GM18499 (cell line): ENCODE data around the gene DCAF5.

ENCODE experiments used
- ATAC-seq: cut with Tn5 transposase; IDR thresholded peaks from one replicate; pipeline ENCODE4 v1.9.1; 2021; ENCODE audit warnings: moderate number of reproducible peaks; ENCODE audit not compliant: insufficient read depth, unreplicated experiment

Gene DCAF5

DNA sequence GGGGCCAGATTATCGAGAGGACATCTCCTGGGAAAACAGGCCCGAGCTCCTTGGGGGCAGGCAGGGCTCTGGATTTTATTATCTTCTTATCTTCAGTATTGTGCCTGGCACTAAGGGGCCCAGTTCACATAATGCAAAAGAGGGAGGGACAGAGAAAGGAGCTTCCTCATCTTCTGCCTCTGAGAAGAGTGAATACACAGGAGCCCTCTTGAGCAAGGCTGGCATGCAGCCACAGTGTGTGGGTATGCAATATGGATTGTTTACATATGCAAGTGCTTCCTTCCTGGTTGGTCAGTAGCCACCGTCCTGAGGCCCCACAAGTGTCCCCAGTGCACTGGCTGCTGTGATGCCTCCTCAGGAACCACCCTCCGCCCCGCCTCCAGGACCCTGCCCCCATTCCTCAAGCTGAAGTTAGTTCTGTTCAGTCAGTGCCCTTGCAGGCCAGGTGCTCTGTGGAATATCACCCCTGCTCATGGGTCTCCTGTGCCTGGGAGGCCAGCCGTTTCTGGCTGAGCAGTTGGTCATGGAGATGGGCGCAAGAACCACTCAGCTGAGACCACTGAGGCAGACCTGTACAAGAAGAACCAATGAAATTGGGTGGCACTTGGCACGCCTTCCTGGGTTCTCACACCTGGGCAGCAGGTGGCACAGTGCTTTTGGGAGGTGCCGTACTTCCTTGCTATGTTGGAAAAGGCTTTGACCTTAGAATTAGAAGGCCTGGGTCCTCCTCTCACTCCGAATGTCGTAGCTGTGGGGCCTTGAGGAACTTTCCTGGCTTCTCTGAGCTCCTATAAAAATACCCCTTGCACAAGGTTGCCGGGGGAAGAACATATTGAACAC is 138.8 kb downstream of the DCAF5 start:
- ATAC-seq = no peak

DNA sequence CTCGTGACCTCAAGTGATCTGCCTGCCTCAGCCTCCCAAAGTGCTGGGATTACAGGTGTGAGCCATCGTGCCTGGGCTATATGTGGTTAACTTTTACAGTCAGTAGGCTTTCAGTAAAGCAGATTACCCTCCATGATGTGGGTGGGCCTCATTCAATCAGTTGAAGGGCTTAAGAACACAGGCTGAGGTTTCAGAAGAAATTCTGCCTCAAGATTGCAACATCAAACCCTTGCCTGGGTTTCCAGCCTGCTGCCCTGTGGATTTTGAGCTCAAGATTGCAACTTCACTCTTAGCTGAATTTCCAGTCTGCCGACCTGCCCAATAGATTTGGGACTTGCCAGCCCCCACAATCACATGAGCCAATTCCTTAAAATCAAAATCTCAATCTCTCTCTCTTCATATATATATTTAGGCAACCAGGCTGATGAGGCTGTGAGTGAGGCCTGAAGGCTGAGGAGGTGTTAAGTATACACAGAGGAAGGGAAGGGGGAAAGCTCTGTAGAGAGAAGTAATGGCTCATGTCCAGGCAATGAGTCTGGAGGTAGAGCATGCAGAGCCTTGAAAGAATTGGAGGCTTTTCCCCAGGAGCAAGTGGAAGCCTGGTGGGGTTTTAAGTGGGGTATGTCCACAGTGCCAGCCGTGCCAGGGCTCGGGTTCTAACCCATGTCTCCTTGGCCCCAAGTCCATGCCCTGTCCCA is 140.5 kb downstream of the DCAF5 start:
- ATAC-seq = no peak

DNA sequence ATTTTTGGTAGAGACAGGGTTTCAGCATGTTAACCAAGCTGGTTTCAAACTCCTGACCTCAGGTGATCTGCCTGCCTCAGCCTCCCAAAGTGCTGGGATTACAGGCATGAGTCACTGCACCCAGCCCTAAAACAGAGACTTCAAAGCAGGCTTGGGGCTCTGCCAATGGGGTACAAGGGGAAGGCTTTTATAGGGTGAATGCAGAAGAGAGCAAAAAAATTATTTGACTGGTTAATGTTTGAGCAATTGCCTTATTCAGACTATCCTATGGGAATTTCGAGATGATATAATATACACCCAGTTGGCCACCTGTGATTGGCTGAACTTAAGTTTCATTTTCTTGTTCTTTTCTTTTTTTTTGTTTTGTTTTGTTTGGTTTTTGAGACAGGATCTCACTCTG is 142.3 kb downstream of the DCAF5 start:
- ATAC-seq = no peak

DNA sequence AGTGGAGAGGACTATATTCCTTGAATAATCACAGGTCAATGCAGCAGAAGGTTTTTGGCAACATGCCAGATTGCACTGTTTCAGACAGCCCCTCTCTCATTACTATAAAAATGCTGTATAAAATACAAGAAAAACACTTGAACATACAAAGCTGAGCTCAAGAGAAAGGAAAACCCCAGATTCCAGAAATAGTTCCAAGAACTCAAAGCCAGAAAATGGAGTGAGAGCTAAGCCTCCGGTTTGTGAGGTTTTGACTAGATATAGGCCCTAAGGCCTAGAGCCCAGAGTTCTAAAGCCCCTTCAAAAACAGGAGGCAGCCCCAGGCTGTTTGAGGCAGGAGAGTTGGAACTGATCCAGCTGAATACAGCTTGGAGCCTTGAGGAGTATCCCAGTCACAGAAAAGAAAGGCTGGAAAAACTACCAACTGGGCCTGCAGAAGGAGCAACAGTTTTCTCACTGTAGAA is 144.5 kb downstream of the DCAF5 start:
- no peak for ATAC-seq

- no peak for ATAC-seq
Observed at GRCh38 chr14:69006346-69006745, 146.6 kb downstream of the DCAF5 start.

DNA sequence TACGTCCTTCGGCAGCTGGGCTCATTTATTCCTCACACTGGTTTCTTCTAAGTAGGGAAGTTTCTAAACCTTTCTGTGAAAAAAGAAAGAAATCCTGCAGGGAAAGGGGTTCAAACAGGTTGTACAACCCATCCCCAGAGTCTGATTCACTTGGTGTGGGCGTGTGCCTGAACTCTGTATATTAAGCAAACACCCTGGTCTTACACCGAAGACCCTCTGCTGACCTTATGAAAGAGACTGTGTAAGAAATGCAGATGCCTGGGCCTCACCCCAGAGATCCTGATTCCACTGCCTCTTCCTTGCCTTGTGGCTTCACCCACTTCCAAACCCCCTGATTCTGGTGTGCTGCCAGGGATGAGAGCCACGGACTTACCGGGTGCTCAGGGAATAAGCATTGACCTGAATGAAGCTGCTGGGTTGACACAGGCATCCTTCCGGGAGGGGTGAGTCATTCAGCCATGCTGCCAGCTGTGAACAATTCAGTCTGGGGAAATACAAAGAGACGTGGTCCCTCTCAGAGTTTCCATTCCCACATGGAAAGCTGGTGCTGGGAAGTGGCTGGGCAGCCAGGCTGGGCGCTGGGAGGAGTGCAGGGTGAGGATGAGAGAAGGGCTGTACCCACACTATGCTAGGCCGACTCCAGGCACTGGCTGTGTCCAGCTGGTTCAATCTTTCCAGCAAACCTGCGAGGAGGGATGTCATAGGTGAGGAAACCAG is 147.3 kb downstream of the DCAF5 start:
- ATAC-seq = no peak

DNA sequence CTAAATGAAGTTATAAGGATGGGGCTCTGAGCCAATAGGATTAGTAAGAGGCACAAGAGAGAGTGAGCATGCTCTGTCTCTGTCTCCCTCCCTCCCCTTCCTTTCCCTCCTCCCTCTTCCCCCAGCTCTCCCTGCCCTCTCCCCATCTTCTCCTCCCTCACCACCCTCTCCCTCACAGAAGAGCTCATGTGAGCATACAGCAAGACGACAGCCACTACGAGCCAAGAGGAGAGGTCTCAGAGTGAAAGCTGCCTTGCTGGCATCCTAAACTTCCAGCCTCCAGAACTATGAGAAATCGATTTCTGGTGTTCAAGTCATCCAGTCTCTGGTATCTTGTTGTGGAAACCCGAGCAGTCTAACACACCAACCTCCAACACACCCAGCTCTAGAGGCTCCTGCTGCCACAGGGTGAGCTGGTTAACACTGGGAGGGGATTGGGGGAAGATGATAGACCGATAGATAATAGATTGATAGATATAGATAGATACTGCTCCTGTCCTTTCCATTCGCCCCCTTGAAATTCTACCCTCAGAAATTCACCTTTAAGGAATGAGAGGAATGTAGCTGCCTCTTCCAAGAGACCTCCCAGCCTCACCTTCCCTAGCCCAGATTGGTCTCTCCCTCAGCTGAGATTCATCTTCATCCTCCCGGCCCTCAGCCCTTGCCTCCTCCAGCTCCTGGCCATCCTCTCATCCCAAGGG is 148.0 kb downstream of the DCAF5 start:
- no peak for ATAC-seq

GRCh38 chr14:69003626-69004025 is 149.3 kb downstream of the DCAF5 start:
- ATAC-seq = no peak

GRCh38 chr14:69002069-69002468 is 150.8 kb downstream of the DCAF5 start:
- no peak for ATAC-seq

DNA sequence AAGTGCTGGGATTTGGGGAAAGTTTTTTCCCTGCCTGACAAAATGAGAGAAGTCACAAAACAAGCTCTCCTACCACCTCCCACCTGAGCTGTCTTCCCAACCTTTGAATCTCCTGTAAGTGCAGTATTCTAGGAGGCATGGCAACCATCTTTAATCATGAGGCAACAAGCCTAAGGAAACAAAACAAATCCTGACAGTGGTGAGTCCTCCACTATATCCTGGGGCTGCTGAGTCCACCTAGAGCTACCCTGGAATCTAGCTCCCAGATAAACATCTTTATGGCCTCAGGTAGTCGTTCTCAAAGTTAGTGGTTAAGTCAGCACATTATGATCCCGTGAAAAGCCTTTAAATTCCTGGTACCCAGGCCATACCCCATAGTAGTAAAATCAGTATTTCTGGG is 151.5 kb downstream of the DCAF5 start:
- ATAC-seq = no peak
